Measurements from ENCODE around the gene PDXDC1. TPM values are rescaled to one million over a fixed set of nuclear protein-coding genes. Genes with fewer than 3 reads are reported as not detected.
A peak's percentile ranks its signal among the peaks of the same experiment; 100 is the strongest.
"Not testable (repeated sequence)": the region's sequence is repeated elsewhere in the genome, so short reads cannot be mapped to it uniquely, and the experiment has no call there.

PDXDC1 gene
- total and polyA plus RNA-seq, 11 donors = 19.9 to 80.0 (median 68.9) TPM

GRCh38 chr16:15055141-15056053 lies 80.6 kb downstream of the PDXDC1 start:
- peak; percentile 40 to 84 (median 68) for DNase-seq
- peaks cover 0 to 24% (median 21%) of the 10 kb centered on the region in 9 donors for H3K36me3 ChIP-seq
- H3K9me3 ChIP-seq = no peaks in the 10 kb centered on the region
- TF ChIP-seq POLR2A (IDR thresholded peaks at IDR 0.05) (peak in 1 of 2 donors; percentile 39), CTCF (IDR thresholded peaks at IDR 0.05) (peak in 2 of 12 donors; percentile 22 to 28)
- peak overlapping the region; percentile 69 to 100 (median 98) for H3K4me3 ChIP-seq
- WGBS, 4 donors = 2 to 3% (median 2%) methylated on average over 30 to 81 of the region's 81 CpGs
- H3K27ac ChIP-seq = peak overlapping the region; percentile 55 to 94 (median 86)
- H3K27me3 ChIP-seq = no peaks in the 10 kb centered on the region
- ATAC-seq = peak in 3 of 4 donors; percentile 12 to 37 (median 32)
- intact Hi-C loops (cut with DNase I) = no loop called here
- H3K4me1 ChIP-seq = peaks cover 0 to 39% (median 14%) of the 10 kb centered on the region in 12 donors

DNA sequence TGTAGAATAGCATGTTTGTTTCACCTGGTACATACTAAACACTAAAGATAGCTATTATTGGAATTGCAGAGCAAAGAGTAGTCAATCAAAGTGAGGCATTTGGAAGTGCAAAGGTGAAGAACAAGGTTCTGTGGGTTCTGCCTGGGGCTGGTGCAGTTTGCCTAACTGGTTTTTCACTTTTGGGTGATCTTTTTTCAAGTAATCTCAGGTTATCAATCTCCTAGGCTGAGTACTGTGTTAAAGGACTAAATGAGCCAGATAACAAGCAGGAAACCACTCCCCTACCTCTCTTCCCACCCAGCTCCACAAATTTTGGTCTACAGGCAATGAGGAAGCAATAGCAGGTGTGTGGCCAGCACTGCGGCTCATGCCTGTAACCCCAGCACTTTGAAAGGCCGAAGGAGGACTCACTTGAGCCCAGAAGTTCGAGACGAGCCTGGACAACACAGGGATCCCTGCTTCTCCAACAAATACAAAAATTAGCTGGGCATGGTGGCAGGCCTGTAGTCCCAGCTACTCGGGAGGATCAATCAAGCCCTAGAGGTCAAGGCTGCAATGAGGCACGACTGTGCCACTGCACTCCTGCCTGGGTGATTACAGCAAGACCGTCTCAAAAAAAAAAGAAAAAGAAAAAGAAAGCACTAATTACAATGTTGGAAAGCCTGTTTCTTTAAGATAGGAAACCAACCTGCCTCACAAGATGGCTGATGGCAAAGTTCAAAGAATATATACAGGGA lies 83.0 kb downstream of the PDXDC1 start:
- Histone ChIP-seq H3K9me3 (no peaks in the 10 kb centered on the region), H3K4me1 (peaks cover 0 to 30% (median 14%) of the 10 kb centered on the region in 12 donors), H3K36me3 (peaks cover 0 to 49% (median 46%) of the 10 kb centered on the region in 9 donors), H3K27me3 (no peaks in the 10 kb centered on the region), H3K27ac (no peak overlapping the region), H3K4me3 (no peak overlapping the region)
- DNase-seq = no peak
- no peak for TF ChIP-seq POLR2A (IDR thresholded peaks at IDR 0.05)
- TF ChIP-seq CTCF (IDR thresholded peaks at IDR 0.05) = no peak
- no peak for ATAC-seq
- 82 to 87% (median 86%) methylated on average over 7 of the region's 7 CpGs for WGBS, 4 donors
- intact Hi-C loops (cut with DNase I) = no loop called here

- Histone ChIP-seq H3K36me3 (peaks cover 0 to 64% (median 60%) of the 10 kb centered on the region in 9 donors), H3K27me3 (no peaks in the 10 kb centered on the region), H3K27ac (no peak overlapping the region), H3K4me1 (peaks cover 0 to 17% (median 10%) of the 10 kb centered on the region in 12 donors), H3K4me3 (no peak overlapping the region), H3K9me3 (no peaks in the 10 kb centered on the region)
- DNase-seq = no peak
- intact Hi-C loops (cut with DNase I) = no loop called here
- TF ChIP-seq POLR2A (IDR thresholded peaks at IDR 0.05) (no peak), CTCF (IDR thresholded peaks at IDR 0.05) (no peak)
- no peak for ATAC-seq
- 63 to 84% (median 83%) methylated on average over 3 of the region's 3 CpGs for WGBS, 4 donors
Measured at GRCh38 chr16:15059324-15059723, 84.5 kb downstream of the PDXDC1 start.

DNA sequence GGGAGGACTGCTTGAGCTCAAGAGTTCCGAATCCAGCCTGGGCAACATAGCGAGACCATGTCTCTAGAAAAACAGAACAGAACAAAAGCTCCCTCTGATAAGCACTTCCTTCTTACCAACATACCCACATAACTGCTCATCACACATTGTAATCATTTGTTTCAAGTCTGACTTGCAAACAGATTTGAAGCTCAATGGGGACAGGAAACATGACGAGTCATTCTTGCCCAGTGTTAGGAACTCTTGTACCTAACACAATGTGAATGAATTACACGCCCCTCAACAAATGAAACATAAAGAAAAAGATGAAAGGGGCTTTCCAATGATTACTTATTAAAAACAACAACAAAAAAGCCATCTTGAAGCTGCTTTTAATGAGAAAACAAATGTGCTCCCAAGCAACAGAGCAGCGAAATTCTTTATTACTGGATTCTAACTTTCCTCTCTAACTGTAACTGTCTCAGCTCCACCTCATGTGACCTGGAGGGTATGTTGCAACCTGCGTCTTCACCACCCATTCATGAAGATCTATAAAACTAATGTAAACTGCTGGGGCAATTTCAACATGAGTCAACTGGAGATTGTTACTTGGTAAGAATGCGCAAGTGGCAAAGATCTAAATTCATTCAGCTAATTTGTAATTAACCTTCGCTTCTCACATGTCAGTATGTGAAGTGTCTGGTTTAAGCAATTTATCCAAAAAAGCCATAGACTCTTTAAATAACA lies 87.4 kb downstream of the PDXDC1 start:
- intact Hi-C loops (cut with DNase I); H3K27ac ChIP-seq; H3K4me1 ChIP-seq; H3K27me3 ChIP-seq; ATAC-seq; H3K9me3 ChIP-seq; H3K4me3 ChIP-seq; DNase-seq: not testable (repeated sequence)
- peaks cover 0 to 88% (median 74%) of the 10 kb centered on the region in 9 donors for H3K36me3 ChIP-seq
- 88 to 94% (median 92%) methylated on average over 8 of the region's 8 CpGs for WGBS, 4 donors

DNA sequence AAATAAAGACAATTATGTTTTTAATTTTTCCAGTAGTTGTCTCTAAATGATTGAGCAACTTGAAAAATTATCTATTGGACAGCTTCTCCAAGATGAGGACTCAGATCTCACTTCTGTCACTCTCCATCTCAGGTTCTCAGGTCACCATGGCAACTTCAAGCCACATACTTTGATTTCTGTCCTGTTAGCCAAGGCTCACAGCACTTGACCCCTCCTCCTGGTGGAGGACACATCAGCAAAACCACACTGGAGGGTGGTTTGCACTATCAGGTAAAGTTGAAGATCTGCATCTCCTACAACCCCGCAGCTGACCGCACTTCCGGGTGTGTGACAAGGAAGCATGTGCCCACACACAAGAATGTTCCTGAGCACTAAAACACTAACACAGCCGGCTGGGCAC lies 91.1 kb downstream of the PDXDC1 start:
- peaks cover 0 to 94% (median 74%) of the 10 kb centered on the region in 9 donors for H3K36me3 ChIP-seq
- 76 to 93% (median 92%) methylated on average over 2 to 4 of the region's 4 CpGs for WGBS, 4 donors
- intact Hi-C loops (cut with DNase I); H3K9me3 ChIP-seq; DNase-seq; H3K4me3 ChIP-seq; H3K27me3 ChIP-seq; H3K4me1 ChIP-seq; H3K27ac ChIP-seq; ATAC-seq: not testable (repeated sequence)

GRCh38 chr16:15066690-15067089 lies 91.9 kb downstream of the PDXDC1 start:
- ATAC-seq; H3K4me3 ChIP-seq; H3K27me3 ChIP-seq; H3K9me3 ChIP-seq; intact Hi-C loops (cut with DNase I); DNase-seq; H3K27ac ChIP-seq; H3K4me1 ChIP-seq: not testable (repeated sequence)
- WGBS, 4 donors = 88 to 91% (median 90%) methylated on average over 7 to 8 of the region's 8 CpGs
- peaks cover 0 to 92% (median 71%) of the 10 kb centered on the region in 9 donors for H3K36me3 ChIP-seq

- ATAC-seq; H3K27me3 ChIP-seq; intact Hi-C loops (cut with DNase I); DNase-seq; H3K27ac ChIP-seq; H3K9me3 ChIP-seq; H3K4me3 ChIP-seq: not testable (repeated sequence)
- WGBS, 4 donors = 54 to 83% (median 72%) methylated on average over 4 of the region's 4 CpGs
- peaks cover 0 to 89% (median 67%) of the 10 kb centered on the region in 9 donors for H3K36me3 ChIP-seq
- H3K4me1 ChIP-seq = peaks cover 0 to 13% (median 0%) of the 10 kb centered on the region in 12 donors
Measured at GRCh38 chr16:15071013-15071412, 96.2 kb downstream of the PDXDC1 start.

All from heart left ventricle (tissue), 16 donors.